A549 treated with AZD9567 at 1 μM for 4 hours (cell line): ENCODE results near the gene COL6A6. TPM values are rescaled to one million over a fixed set of nuclear protein-coding genes. Genes with fewer than 3 reads are reported as not detected.

ENCODE experiments used
- total RNA-seq: library from RNA; stranded (reverse); fragments of 200-300 nt; extraction: Qiagen RNA extraction; gene quantifications from 5 replicates; pipeline ENCODE4 v1.2.3, GENCODE V29; 2022; ENCODE audit not compliant: insufficient read depth

COL6A6 gene, protein sequence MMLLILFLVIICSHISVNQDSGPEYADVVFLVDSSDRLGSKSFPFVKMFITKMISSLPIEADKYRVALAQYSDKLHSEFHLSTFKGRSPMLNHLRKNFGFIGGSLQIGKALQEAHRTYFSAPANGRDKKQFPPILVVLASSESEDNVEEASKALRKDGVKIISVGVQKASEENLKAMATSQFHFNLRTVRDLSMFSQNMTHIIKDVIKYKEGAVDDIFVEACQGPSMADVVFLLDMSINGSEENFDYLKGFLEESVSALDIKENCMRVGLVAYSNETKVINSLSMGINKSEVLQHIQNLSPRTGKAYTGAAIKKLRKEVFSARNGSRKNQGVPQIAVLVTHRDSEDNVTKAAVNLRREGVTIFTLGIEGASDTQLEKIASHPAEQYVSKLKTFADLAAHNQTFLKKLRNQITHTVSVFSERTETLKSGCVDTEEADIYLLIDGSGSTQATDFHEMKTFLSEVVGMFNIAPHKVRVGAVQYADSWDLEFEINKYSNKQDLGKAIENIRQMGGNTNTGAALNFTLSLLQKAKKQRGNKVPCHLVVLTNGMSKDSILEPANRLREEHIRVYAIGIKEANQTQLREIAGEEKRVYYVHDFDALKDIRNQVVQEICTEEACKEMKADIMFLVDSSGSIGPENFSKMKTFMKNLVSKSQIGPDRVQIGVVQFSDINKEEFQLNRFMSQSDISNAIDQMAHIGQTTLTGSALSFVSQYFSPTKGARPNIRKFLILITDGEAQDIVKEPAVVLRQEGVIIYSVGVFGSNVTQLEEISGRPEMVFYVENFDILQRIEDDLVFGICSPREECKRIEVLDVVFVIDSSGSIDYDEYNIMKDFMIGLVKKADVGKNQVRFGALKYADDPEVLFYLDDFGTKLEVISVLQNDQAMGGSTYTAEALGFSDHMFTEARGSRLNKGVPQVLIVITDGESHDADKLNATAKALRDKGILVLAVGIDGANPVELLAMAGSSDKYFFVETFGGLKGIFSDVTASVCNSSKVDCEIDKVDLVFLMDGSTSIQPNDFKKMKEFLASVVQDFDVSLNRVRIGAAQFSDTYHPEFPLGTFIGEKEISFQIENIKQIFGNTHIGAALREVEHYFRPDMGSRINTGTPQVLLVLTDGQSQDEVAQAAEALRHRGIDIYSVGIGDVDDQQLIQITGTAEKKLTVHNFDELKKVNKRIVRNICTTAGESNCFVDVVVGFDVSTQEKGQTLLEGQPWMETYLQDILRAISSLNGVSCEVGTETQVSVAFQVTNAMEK (N-terminal part only)
- not detected in 5 replicates for total RNA-seq

GRCh38 chr3:130516645-130517512 is at the start of gene COL6A6:
TSS of gene COL6A6 (plus strand) at chr3:130517177. CDS start at chr3:130560365, 43,188 bp downstream.

Other genes with a start within 250 kb of the COL6A6 start
- gene COL6A5, start 171.5 kb upstream of the COL6A6 start, total RNA-seq = not detected in 5 replicates
- gene PIK3R4, start 229.7 kb downstream of the COL6A6 start, total RNA-seq = 15.6 to 29.1 TPM (median 16.7 TPM) in 5 replicates